ENCODE data around the gene WSB1. TPM values are rescaled to one million over a fixed set of nuclear protein-coding genes. Genes with fewer than 3 reads are reported as not detected.

The WSB1 gene
- polyA plus RNA-seq, 1 of the 3 experiments (the other 2 are of a cell fraction) = 261 TPM

DNA sequence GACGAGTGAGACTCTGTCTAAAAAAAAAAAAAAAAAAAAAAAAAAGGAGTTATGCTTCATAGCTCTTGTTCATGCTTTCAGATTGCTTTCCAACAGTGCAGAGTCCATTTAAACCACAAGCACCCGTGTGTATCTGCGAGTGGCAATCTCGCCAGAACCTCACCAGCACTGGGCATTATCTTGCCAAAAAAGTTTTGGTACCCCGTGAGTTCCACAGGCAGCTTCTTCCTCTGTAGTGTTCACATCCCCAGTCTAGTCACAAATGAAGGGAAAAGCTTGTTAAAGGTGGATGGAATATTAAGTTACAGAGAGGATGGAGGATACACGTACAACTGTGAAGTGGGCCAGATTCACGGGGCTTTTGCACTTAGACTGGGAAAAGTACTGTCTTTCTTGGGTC, 33.5 kb downstream of the WSB1 start:
- Histone ChIP-seq H4K20me1 (ENCODE audit: insufficient read depth) (no peaks in the 10 kb centered on the region), H3K4me1 (ENCODE audit: control insufficient read depth in 1 of 2, insufficient read depth in 2 of 2, low read depth in 1 of 2, low read length in 1 of 2) (peaks cover 5 to 23% of the 10 kb centered on the region in 2 experiments; a peak in 2 of 4 replicates), H2AFZ (ENCODE audit: low read depth) (no peak overlapping the region), H3K36me3 (replicated peaks in 1 of 2; ENCODE audit: control insufficient read depth in 1 of 2, insufficient read depth in 2 of 2, low read length in 1 of 2) (no peaks in the 10 kb centered on the region), H3K9me3 (no peaks in the 10 kb centered on the region), H3K9me2 (no peaks in the 10 kb centered on the region), H3K27me3 (ENCODE audit: insufficient read depth) (no peaks in the 10 kb centered on the region), H3K27ac (ENCODE audit: low read depth in 2 of 2, low read length in 1 of 2) (no peak overlapping the region), H3K9ac (no peak overlapping the region), H3F3A (replicated peaks; ENCODE audit: insufficient read depth) (no peaks in the 10 kb centered on the region), H3K4me2 (no peak overlapping the region), H3K4me3 (ENCODE audit: low read depth in 2 of 2, low read length in 1 of 2) (no peak overlapping the region), H3K79me2 (ENCODE audit: insufficient read depth) (no peaks in the 10 kb centered on the region)
- DNase-seq = no peak
- ChIA-PET POLR2A (interaction anchor here (0.6 to 1.0 kb wide), 2 partner anchors 33 to 38 kb away, joined by 4 to 5 read pairs; partner anchors contain the start of gene WSB1), CTCF (interaction anchor here (1.0 to 3.1 kb wide), 4 partner anchors 24 to 275 kb away, joined by 3 to 13 read pairs (median 4); no protein-coding TSS in a partner anchor)
- WGBS (ENCODE audit: low lambda C conversion rate) = 85% methylated on average over 7 of the region's 7 CpGs
- TF ChIP-seq TAF1 (IDR thresholded peaks at IDR 0.05; ENCODE audit: borderline replicate concordance, low read depth, low read length) (no peak), FOSL2 (IDR thresholded peaks at IDR 0.05; ENCODE audit: borderline replicate concordance, low read depth) (no peak), TEAD4 (IDR thresholded peaks at IDR 0.05; ENCODE audit: borderline replicate concordance, insufficient read depth) (no peak), RXRA (IDR thresholded peaks at IDR 0.05; ENCODE audit: borderline replicate concordance, low read depth) (no peak), SIN3A (IDR thresholded peaks at IDR 0.05; ENCODE audit: borderline replicate concordance, low read depth, low read length) (no peak), CHD2 (IDR thresholded peaks at IDR 0.05; ENCODE audit: low read length, partially characterized antibody) (no peak), TCF12 (IDR thresholded peaks at IDR 0.05) (no peak), GABPA (IDR thresholded peaks at IDR 0.05; ENCODE audit: low read depth) (no peak), NRF1 (IDR thresholded peaks at IDR 0.05; ENCODE audit: low read depth, low read length) (no peak), ELF1 (IDR thresholded peaks at IDR 0.05) (no peak), YY1 (IDR thresholded peaks at IDR 0.05; ENCODE audit: low read depth) (no peak)
- TF ChIP-seq, protein P1, sequence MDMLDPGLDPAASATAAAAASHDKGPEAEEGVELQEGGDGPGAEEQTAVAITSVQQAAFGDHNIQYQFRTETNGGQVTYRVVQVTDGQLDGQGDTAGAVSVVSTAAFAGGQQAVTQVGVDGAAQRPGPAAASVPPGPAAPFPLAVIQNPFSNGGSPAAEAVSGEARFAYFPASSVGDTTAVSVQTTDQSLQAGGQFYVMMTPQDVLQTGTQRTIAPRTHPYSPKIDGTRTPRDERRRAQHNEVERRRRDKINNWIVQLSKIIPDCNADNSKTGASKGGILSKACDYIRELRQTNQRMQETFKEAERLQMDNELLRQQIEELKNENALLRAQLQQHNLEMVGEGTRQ (IDR thresholded peaks at IDR 0.05; ENCODE audit: borderline replicate concordance, low read depth, low read length) = no peak
- TF ChIP-seq, protein P2, sequence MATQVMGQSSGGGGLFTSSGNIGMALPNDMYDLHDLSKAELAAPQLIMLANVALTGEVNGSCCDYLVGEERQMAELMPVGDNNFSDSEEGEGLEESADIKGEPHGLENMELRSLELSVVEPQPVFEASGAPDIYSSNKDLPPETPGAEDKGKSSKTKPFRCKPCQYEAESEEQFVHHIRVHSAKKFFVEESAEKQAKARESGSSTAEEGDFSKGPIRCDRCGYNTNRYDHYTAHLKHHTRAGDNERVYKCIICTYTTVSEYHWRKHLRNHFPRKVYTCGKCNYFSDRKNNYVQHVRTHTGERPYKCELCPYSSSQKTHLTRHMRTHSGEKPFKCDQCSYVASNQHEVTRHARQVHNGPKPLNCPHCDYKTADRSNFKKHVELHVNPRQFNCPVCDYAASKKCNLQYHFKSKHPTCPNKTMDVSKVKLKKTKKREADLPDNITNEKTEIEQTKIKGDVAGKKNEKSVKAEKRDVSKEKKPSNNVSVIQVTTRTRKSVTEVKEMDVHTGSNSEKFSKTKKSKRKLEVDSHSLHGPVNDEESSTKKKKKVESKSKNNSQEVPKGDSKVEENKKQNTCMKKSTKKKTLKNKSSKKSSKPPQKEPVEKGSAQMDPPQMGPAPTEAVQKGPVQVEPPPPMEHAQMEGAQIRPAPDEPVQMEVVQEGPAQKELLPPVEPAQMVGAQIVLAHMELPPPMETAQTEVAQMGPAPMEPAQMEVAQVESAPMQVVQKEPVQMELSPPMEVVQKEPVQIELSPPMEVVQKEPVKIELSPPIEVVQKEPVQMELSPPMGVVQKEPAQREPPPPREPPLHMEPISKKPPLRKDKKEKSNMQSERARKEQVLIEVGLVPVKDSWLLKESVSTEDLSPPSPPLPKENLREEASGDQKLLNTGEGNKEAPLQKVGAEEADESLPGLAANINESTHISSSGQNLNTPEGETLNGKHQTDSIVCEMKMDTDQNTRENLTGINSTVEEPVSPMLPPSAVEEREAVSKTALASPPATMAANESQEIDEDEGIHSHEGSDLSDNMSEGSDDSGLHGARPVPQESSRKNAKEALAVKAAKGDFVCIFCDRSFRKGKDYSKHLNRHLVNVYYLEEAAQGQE (IDR thresholded peaks at IDR 0.05; ENCODE audit: low read depth, low read length) = no peak
- TF ChIP-seq, protein P3, sequence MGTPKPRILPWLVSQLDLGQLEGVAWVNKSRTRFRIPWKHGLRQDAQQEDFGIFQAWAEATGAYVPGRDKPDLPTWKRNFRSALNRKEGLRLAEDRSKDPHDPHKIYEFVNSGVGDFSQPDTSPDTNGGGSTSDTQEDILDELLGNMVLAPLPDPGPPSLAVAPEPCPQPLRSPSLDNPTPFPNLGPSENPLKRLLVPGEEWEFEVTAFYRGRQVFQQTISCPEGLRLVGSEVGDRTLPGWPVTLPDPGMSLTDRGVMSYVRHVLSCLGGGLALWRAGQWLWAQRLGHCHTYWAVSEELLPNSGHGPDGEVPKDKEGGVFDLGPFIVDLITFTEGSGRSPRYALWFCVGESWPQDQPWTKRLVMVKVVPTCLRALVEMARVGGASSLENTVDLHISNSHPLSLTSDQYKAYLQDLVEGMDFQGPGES (IDR thresholded peaks at IDR 0.05; ENCODE audit: low read depth, low read length) = no peak
- TF ChIP-seq, protein P4, sequence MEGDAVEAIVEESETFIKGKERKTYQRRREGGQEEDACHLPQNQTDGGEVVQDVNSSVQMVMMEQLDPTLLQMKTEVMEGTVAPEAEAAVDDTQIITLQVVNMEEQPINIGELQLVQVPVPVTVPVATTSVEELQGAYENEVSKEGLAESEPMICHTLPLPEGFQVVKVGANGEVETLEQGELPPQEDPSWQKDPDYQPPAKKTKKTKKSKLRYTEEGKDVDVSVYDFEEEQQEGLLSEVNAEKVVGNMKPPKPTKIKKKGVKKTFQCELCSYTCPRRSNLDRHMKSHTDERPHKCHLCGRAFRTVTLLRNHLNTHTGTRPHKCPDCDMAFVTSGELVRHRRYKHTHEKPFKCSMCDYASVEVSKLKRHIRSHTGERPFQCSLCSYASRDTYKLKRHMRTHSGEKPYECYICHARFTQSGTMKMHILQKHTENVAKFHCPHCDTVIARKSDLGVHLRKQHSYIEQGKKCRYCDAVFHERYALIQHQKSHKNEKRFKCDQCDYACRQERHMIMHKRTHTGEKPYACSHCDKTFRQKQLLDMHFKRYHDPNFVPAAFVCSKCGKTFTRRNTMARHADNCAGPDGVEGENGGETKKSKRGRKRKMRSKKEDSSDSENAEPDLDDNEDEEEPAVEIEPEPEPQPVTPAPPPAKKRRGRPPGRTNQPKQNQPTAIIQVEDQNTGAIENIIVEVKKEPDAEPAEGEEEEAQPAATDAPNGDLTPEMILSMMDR (IDR thresholded peaks at IDR 0.05) = no peak
